GM19397 (cell line): Measurements from ENCODE around the gene DLGAP4.

Source experiments
- ATAC-seq: cut with Tn5 transposase; IDR thresholded peaks from one replicate; pipeline ENCODE4 v1.9.1; 2021; ENCODE audit warnings: mild to moderate bottlenecking, moderate library complexity; ENCODE audit not compliant: unreplicated experiment

Gene DLGAP4

GRCh38 chr20:36320261-36320897 lies 14.2 kb downstream of the DLGAP4 start:
- ATAC-seq, result no peak

- no peak for ATAC-seq
Observed at GRCh38 chr20:36320898-36321695, 15.0 kb downstream of the DLGAP4 start.

- no peak for ATAC-seq
Observed at GRCh38 chr20:36322131-36322530, 16.0 kb downstream of the DLGAP4 start.

GRCh38 chr20:36330091-36330490 lies 24.0 kb downstream of the DLGAP4 start:
- no peak for ATAC-seq

GRCh38 chr20:36331209-36331608 lies 25.1 kb downstream of the DLGAP4 start:
- ATAC-seq, result no peak

GRCh38 chr20:36333841-36334240 lies 27.7 kb downstream of the DLGAP4 start:
- ATAC-seq, result no peak

GRCh38 chr20:36334281-36335205 lies 28.4 kb downstream of the DLGAP4 start:
- no peak for ATAC-seq

GRCh38 chr20:36335206-36335870 lies 29.2 kb downstream of the DLGAP4 start:
- ATAC-seq, result no peak

- no peak for ATAC-seq
Observed at GRCh38 chr20:36336204-36336603, 30.1 kb downstream of the DLGAP4 start.

GRCh38 chr20:36336954-36337704 lies 31.0 kb downstream of the DLGAP4 start:
- ATAC-seq, result no peak

- no peak for ATAC-seq
Observed at GRCh38 chr20:36337886-36338285, 31.7 kb downstream of the DLGAP4 start.

- no peak for ATAC-seq
Observed at GRCh38 chr20:36339646-36340592, 33.8 kb downstream of the DLGAP4 start.

- ATAC-seq, result no peak
Observed at GRCh38 chr20:36340593-36340990, 34.5 kb downstream of the DLGAP4 start.

- no peak for ATAC-seq
Observed at GRCh38 chr20:36341331-36342020, 35.3 kb downstream of the DLGAP4 start.

GRCh38 chr20:36342331-36343120 lies 36.4 kb downstream of the DLGAP4 start:
- ATAC-seq, result no peak

- ATAC-seq, result no peak
Observed at GRCh38 chr20:36343641-36344040, 37.5 kb downstream of the DLGAP4 start.

GRCh38 chr20:36344517-36345132 lies 38.5 kb downstream of the DLGAP4 start:
- ATAC-seq, result no peak
